ENCODE data around the gene SEC14L1. TPM values are rescaled to one million over a fixed set of nuclear protein-coding genes. Genes with fewer than 3 reads are reported as not detected.

Gene SEC14L1
- total RNA-seq, 1 experiment from 2014 or later: 58.6 TPM

- H3T11ph ChIP-seq (ENCODE audit: low read length): no peak overlapping the region
- H3K9me3 ChIP-seq (ENCODE audit: control insufficient read depth, low read depth, low read length): no peaks in the 10 kb centered on the region
- H3K4me1 ChIP-seq (ENCODE audit: insufficient read depth, low read length): no peaks in the 10 kb centered on the region
- H3K27me3 ChIP-seq (ENCODE audit: insufficient read depth, low read length): no peaks in the 10 kb centered on the region
- WGBS (ENCODE audit: extremely low coverage, insufficient read length, low lambda C conversion rate): no CpG with 5 or more reads among the region's 9 CpGs
- no peaks in the 10 kb centered on the region for H3K79me1 ChIP-seq (ENCODE audit: insufficient read depth, low read depth, low read length, poor library complexity, severe bottlenecking)
- Mint-ChIP-seq H3K4me1 (0 out of 4 replicates have a peak, but pooled peaks cover 0 to 2% of the 10 kb centered on the region in 2 experiments), H3K9me3 (no peaks in the 10 kb centered on the region), H3K4me3 (no peak overlapping the region), H3K27ac (no peak overlapping the region), H3K27me3 (ENCODE audit: low read depth) (no peaks in the 10 kb centered on the region), H3K36me3 (ENCODE audit: insufficient read depth in 1 of 3, low read depth in 3 of 3) (peaks cover 26 to 85% (median 64%) of the 10 kb centered on the region in 3 experiments; a peak in 6 of 7 replicates)
- no peak overlapping the region for H3K18ac ChIP-seq (ENCODE audit: insufficient read length, low read depth, low read length)
- H2BK12ac ChIP-seq (ENCODE audit: insufficient read length, low read depth, low read length): no peak overlapping the region
- H3K79me2 ChIP-seq (ENCODE audit: insufficient read depth, low read length): no peaks in the 10 kb centered on the region
- no peak for TF ChIP-seq CTCF (conservative IDR thresholded peaks at IDR 0.05)
- no peak overlapping the region for H2BK15ac ChIP-seq (ENCODE audit: low read depth, low read length)
- H3K27ac ChIP-seq (ENCODE audit: insufficient read length, low read depth, low read length): no peak overlapping the region
- H3K14ac ChIP-seq (ENCODE audit: insufficient read depth, low read length): no peak overlapping the region
- no peak overlapping the region for H3K23ac ChIP-seq (ENCODE audit: insufficient read length, low read depth, low read length)
- no peak overlapping the region for H2AFZ ChIP-seq (ENCODE audit: low read length)
- DNase-seq: no peak
- no peaks in the 10 kb centered on the region for H3K23me2 ChIP-seq (ENCODE audit: insufficient read length, low read depth, low read length, poor library complexity, severe bottlenecking)
- no peak overlapping the region for H3K56ac ChIP-seq (ENCODE audit: insufficient read length, low read depth, low read length)
- no peak overlapping the region for H2BK120ac ChIP-seq (ENCODE audit: low read depth, low read length, poor library complexity, severe bottlenecking)
- no peak overlapping the region for H2AK5ac ChIP-seq (ENCODE audit: insufficient read length, low read length)
- no peak overlapping the region for H4K5ac ChIP-seq (ENCODE audit: insufficient read length, low read depth, low read length)
- no peak overlapping the region for H3K9ac ChIP-seq (ENCODE audit: extremely low read depth, insufficient read length, low read length)
- no peak overlapping the region for H3K4me2 ChIP-seq (ENCODE audit: insufficient read depth, insufficient read length, low read length)
- no peak overlapping the region for H2BK5ac ChIP-seq (ENCODE audit: insufficient read length, low read length)
- no peak overlapping the region for H2BK20ac ChIP-seq (ENCODE audit: low read depth, low read length, poor library complexity, severe bottlenecking)
- H4K8ac ChIP-seq (replicated peaks; ENCODE audit: insufficient read length, low read depth, low read length): no peak overlapping the region
- H4K91ac ChIP-seq (ENCODE audit: insufficient read length, low read depth, low read length): no peak overlapping the region
- no peaks in the 10 kb centered on the region for H4K20me1 ChIP-seq (ENCODE audit: control insufficient read depth, insufficient read depth, insufficient read length)
- H3K4ac ChIP-seq (ENCODE audit: low read depth, low read length): no peak overlapping the region
Measured at GRCh38 chr17:77207689-77208216, 67.0 kb downstream of the SEC14L1 start.
